NB4 (cell line): Measurements from ENCODE around the gene CHRNA1.

Experiments used
- CTCF ChIP-seq: IDR thresholded peaks from one replicate; pipeline ENCODE4 v1.5.1; 2012; ENCODE audit warnings: low read depth, low read length
- POLR2A ChIP-seq: IDR thresholded peaks from 2 replicates; pipeline ENCODE4 v1.6.1; 2011; ENCODE audit warnings: mild to moderate bottlenecking; ENCODE audit not compliant: insufficient read length; ENCODE audit errors: extremely low read depth

DNA sequence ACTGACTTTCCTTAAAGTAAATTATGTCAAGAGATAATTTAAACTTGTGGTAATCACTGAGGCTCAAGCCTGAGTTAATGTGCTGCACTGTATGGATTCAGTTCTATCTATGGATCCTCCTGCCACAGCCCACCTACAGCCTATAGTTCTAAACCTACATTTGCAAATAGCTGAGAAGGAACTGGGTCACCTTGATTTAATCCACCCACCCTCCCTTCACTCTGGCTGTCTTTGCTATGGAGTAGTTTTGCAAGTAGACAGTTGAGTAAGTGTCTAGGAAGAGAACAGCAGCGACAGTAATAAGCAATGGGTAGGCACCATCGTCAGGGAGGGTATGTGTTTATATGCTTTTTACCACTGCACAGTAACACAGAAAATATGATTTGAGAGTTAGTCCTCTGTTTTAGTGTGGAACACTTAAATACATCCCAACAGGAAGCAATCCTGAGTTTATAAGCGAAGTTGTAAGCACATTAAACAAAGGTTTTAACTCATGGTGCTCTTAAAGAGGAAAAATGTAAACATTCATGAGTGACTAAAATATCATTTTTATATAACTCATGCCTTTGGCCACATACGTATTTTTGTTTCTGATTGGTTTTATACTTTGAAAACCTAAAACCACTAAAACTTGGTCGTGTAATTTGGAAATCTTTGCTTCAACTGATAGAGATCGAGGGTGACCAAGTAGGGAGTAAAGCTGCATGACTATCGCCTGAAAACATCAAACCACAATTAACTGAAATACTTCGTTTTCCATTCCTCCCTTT is 36.3 kb upstream of the CHRNA1 start:
- TF ChIP-seq CTCF (no peak), POLR2A (no peak)
